GM19193 (cell line): ENCODE results near the gene EMC9.

Experiments
- POLR2A ChIP-seq: IDR thresholded peaks from 4 replicates; pipeline ENCODE4 v1.6.1; 2011; ENCODE audit not compliant: insufficient read depth, insufficient read length; ENCODE audit errors: extremely low read depth

Gene EMC9

GRCh38 chr14:24179961-24180796 lies 38.8 kb upstream of the EMC9 start:
- TF ChIP-seq POLR2A: peak; percentile 32

DNA sequence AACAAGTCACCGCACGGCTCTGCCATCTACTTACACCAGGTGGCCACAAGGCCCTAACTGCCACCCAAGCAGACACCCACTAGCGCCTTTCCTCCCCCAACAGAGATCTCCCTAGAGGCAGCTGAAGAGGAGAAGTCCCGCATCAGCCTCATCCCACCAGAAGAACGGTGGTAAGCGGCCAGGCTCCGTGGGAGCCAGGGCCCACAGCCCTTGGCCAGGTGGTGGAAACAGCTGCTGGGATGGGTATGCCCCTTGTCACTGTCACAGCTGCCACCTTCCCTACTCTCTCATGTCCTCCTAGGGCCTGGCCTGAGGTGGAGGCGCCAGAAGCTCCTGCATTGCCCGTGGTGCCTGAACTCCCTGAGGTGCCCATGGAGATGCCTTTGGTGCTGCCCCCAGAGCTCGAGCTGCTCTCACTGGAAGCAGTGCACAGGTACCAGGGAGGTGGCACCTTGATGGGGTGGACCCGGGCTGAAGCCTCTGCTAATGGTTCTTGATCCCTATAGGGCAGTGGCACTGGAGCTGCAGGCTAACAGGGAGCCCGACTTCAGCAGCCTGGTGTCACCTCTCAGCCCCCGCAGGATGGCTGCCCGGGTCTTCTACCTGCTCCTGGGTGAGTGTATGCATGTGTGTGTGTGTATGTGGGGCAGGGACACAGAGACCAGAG lies 38.0 kb upstream of the EMC9 start:
- peak; percentile 28 for TF ChIP-seq POLR2A

- TF ChIP-seq POLR2A: no peak
Measured at GRCh38 chr14:24178399-24179178, 37.2 kb upstream of the EMC9 start.

- TF ChIP-seq POLR2A: no peak
Measured at GRCh38 chr14:24177891-24178290, 36.5 kb upstream of the EMC9 start.

DNA sequence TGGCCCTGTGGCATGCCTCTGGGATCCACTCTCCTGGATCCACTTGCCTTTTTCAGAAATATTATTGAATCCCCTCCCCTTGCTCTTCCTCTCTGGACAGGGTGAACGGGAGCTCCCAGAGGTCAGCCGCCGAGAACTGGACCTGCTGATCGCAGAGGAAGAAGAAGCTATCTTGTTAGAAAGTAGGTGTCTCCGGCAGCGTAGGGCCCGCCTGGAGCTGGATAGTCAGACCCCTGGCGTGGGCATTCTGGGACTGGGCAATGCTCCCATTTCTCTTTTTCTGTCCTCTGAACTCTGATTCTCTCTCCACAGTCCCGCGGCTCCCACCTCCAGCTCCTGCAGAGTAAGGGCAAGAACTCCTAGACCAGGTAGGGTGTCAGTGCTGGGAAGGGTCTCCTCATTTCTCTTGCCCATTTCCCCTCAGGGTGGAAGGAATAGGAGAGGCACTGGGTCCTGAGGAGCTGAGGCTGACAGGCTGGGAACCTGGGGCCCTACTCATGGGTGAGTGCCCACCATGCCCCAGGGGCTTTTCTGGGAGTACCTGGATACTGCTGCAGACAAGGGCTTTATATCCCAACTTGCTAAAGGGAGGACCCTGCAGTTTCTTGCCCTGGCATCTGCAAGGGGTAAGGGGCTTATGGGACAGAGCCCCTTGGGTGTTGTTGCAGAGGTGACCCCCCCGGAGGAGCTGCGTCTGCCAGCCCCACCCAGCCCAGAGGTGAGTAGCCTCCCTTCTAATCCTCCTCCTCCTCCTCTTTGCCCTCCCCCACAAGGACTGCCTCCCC lies 35.8 kb upstream of the EMC9 start:
- TF ChIP-seq POLR2A: no peak

GRCh38 chr14:24176599-24176998 lies 35.2 kb upstream of the EMC9 start:
- no peak for TF ChIP-seq POLR2A

- TF ChIP-seq POLR2A: peak; percentile 16
Measured at GRCh38 chr14:24172871-24173281, 31.5 kb upstream of the EMC9 start.

DNA sequence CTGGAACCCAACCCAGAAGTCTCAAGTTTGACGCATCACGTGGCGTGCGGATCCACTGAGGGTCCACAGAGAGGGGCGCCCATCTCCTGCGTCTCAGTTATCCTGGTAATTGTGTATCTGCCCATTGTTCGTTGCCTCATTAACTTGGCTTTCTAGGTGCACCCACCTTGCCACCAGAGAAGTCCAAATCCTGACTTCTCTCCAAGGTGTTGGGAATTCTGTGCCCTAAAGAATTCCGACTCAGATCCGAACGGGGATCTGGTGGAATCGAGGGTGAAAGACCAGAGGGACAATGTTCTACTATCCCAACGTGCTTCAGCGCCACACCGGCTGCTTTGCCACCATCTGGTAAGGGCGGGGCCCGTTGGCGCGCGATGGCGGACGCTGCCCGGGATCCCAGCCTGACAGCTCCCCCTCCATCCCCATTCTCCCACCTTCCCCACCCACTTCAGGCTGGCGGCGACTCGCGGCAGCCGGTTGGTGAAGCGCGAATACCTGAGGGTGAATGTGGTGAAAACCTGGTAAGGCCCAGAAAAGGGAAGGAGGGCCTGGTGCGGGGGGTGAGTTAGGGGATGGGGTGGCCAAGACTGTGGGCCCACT lies 31.0 kb upstream of the EMC9 start:
- TF ChIP-seq POLR2A: no peak

- peak; percentile 75 for TF ChIP-seq POLR2A
Measured at GRCh38 chr14:24171422-24172260, 30.2 kb upstream of the EMC9 start, which contains the start of gene REC8. REC8 (plus strand) TSS chr14:24172080; CDS start chr14:24172553, 473 bp downstream.

DNA sequence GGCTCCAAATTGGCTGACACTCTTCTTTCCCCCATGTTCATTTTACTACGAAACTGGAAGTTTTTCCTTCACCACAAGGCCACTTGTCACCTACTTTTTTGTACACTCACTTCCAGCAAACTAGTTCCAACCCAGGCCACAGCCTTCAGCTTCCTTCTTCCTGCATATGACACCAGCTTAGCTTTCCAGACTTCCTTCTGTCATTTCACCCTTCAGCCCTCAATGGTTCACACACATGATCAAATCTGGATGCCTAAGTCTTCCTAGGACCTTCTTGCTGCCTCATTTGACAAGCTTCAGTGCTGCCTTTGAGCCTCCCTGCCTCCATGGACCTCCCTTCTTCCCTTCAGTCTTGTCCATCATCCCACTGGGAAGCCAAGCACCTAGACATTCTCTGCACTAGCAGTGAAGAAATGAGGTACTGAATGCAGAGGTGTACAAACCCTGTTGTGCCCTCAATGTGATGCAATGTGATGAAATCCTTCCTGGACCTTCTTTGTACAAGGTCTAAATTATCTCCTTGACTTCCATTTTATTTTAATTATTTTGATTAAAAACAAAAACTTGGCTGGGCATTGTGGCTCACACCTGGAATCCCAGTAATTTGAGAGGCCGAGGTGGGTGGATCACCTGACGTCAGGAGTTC lies 26.2 kb upstream of the EMC9 start:
- TF ChIP-seq POLR2A: peak; percentile 39

GRCh38 chr14:24165785-24166184 lies 24.4 kb upstream of the EMC9 start:
- no peak for TF ChIP-seq POLR2A

- no peak for TF ChIP-seq POLR2A
Measured at GRCh38 chr14:24164518-24164991, 23.2 kb upstream of the EMC9 start.

DNA sequence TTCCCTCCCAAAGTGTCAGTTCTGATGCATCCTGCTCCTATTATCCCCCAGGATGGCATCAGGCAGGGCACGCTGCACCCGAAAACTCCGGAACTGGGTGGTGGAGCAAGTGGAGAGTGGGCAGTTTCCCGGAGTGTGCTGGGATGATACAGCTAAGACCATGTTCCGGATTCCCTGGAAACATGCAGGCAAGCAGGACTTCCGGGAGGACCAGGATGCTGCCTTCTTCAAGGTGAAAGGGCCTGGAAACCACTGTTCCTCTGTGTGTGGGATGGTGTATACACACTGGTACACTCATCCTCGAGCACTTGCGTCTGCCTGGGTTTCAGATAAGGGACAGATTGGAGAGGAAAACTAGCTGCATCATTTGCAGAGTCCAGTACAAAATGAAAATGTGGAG lies 20.7 kb upstream of the EMC9 start:
- no peak for TF ChIP-seq POLR2A
